Activated CD4-positive, alpha-beta T cell treated with anti-CD3 and anti-CD28 coated beads, Interleukin-2, amount 10 ng/mL, durations not matched to agents 7 days and 5 days (primary cell): Measurements from ENCODE around the gene TMEM39A. TPM values are rescaled to one million over a fixed set of nuclear protein-coding genes. Genes with fewer than 3 reads are reported as not detected.

Source experiments
- CTCF ChIA-PET: fragments of 350-600 bp; sonication (Branson Sonifier 250); formaldehyde crosslinking; loops from one replicate; lab custom pipeline; 2021; ENCODE audit warnings: antibody characterized with exemption; lab: Charles Lee
- POLR2A ChIA-PET: fragments of 350-600 bp; sonication (Branson Sonifier 250); formaldehyde crosslinking; loops from one replicate; lab custom pipeline; 2021; ENCODE audit warnings: antibody characterized with exemption; lab: Charles Lee
- DNase-seq: peaks from one replicate; pipeline ENCODE4 v3.0.0-alpha.2; 2020
- H3K27ac Mint-ChIP-seq: one replicate; pipeline ENCODE4 v1.8.0; 2021; ENCODE audit warnings: mild to moderate bottlenecking, moderate library complexity, mixed read lengths
- H3K27me3 Mint-ChIP-seq: one replicate; pipeline ENCODE4 v1.8.0; 2021; ENCODE audit warnings: mixed read lengths
- H3K36me3 Mint-ChIP-seq: one replicate; pipeline ENCODE4 v1.8.0; 2021; ENCODE audit warnings: low read depth, mixed read lengths
- H3K4me1 Mint-ChIP-seq: one replicate; pipeline ENCODE4 v1.8.0; 2021; ENCODE audit warnings: mixed read lengths
- H3K4me3 Mint-ChIP-seq: one replicate; pipeline ENCODE4 v1.8.0; 2021; ENCODE audit warnings: mild to moderate bottlenecking, moderate library complexity, mixed read lengths
- H3K9me3 Mint-ChIP-seq: one replicate; pipeline ENCODE4 v1.8.0; 2021; ENCODE audit warnings: mixed read lengths
- total RNA-seq, 2 experiments: library from RNA; stranded (reverse); gene quantifications; one replicate each; pipeline ENCODE4 v1.2.3, GENCODE V29; 2021

TMEM39A gene
- total RNA-seq: 10 to 100 TPM; 24.6 to 32.5 TPM

GRCh38 chr3:119463171-119464169 is at the start of gene TMEM39A:
Gene TMEM39A (minus strand): TSS chr3:119463615. CDS start chr3:119462074, 1,541 bp downstream.
- Mint-ChIP-seq H3K27ac (peak within 1 kb of the TSS; percentile 95), H3K4me1 (peaks cover 36% of the 10 kb centered on the region), H3K36me3 (peaks cover 23% of the 10 kb centered on the region), H3K4me3 (peak within 1 kb of the TSS; percentile 97), H3K9me3 (peaks cover 5% of the 10 kb centered on the region), H3K27me3 (no peaks in the 10 kb centered on the region)
- peak; percentile 98 for DNase-seq
- CTCF ChIA-PET: interaction anchor here (0.6 to 4.7 kb wide), 9 partner anchors 10 to 217 kb away, joined by 3 to 28 read pairs (median 4); partner anchors contain the start of gene TIMMDC1
- POLR2A ChIA-PET: interaction anchor here (0.6 to 1.0 kb wide), 2 partner anchors 35 to 94 kb away, joined by 3 to 4 read pairs; partner anchors contain the start of gene TIMMDC1

- Mint-ChIP-seq H3K36me3 (peaks cover 58% of the 10 kb centered on the region), H3K9me3 (no peaks in the 10 kb centered on the region)
- POLR2A ChIA-PET: no interaction called here
Observed at GRCh38 chr3:119510690-119511089, 47.3 kb upstream of the TMEM39A start.

GRCh38 chr3:119508172-119508845 is 44.9 kb upstream of the TMEM39A start:
- peaks cover 42% of the 10 kb centered on the region for H3K4me1 Mint-ChIP-seq

More at GRCh38 chr3:119510690-119511089, 47.3 kb upstream of the TMEM39A start:
- Mint-ChIP-seq H3K27ac (no peak overlapping the region), H3K27me3 (no peaks in the 10 kb centered on the region), H3K4me3 (no peak overlapping the region), H3K4me1 (peaks cover 35% of the 10 kb centered on the region)
- CTCF ChIA-PET: no interaction called here
- DNase-seq: no peak

GRCh38 chr3:119507404-119507803 is 44.0 kb upstream of the TMEM39A start:
- Mint-ChIP-seq H3K27me3 (no peaks in the 10 kb centered on the region), H3K27ac (peak overlapping the region; percentile 84), H3K4me3 (peak overlapping the region; percentile 72), H3K9me3 (no peaks in the 10 kb centered on the region), H3K4me1 (peaks cover 42% of the 10 kb centered on the region), H3K36me3 (peaks cover 52% of the 10 kb centered on the region)
- DNase-seq: no peak
- ChIA-PET CTCF (no interaction called here), POLR2A (no interaction called here)

More at GRCh38 chr3:119508172-119508845, 44.9 kb upstream of the TMEM39A start:
- Mint-ChIP-seq H3K9me3 (no peaks in the 10 kb centered on the region), H3K27me3 (no peaks in the 10 kb centered on the region), H3K36me3 (peaks cover 57% of the 10 kb centered on the region), H3K4me3 (no peak overlapping the region), H3K27ac (peak overlapping the region; percentile 79)
- ChIA-PET CTCF (interaction anchor here (0.6 kb wide), 1 partner anchor 40 kb away, joined by 4 read pairs; no protein-coding TSS in a partner anchor), POLR2A (no interaction called here)
- peak; percentile 49 for DNase-seq

- POLR2A ChIA-PET: no interaction called here
Observed at GRCh38 chr3:119506631-119507030, 43.2 kb upstream of the TMEM39A start.

GRCh38 chr3:119500901-119501300 is 37.5 kb upstream of the TMEM39A start:
- DNase-seq: no peak
- H3K4me1 Mint-ChIP-seq: peaks cover 45% of the 10 kb centered on the region
- H3K27ac Mint-ChIP-seq: no peak overlapping the region
- H3K9me3 Mint-ChIP-seq: no peaks in the 10 kb centered on the region
- H3K27me3 Mint-ChIP-seq: no peaks in the 10 kb centered on the region
- H3K36me3 Mint-ChIP-seq: peaks cover 28% of the 10 kb centered on the region
- H3K4me3 Mint-ChIP-seq: peak overlapping the region; percentile 0
- POLR2A ChIA-PET: interaction anchor here (0.6 kb wide), 1 partner anchor 21 kb away, joined by 3 read pairs; no protein-coding TSS in a partner anchor
- CTCF ChIA-PET: interaction anchor here (0.8 to 3.7 kb wide), 4 partner anchors 12 to 69 kb away, joined by 3 to 11 read pairs (median 4); partner anchors contain the start of gene TMEM39A

More at GRCh38 chr3:119506631-119507030, 43.2 kb upstream of the TMEM39A start:
- DNase-seq: no peak
- CTCF ChIA-PET: no interaction called here
- peak overlapping the region; percentile 72 for H3K4me3 Mint-ChIP-seq
- no peaks in the 10 kb centered on the region for H3K9me3 Mint-ChIP-seq
- H3K27ac Mint-ChIP-seq: peak overlapping the region; percentile 84
- no peaks in the 10 kb centered on the region for H3K27me3 Mint-ChIP-seq
- peaks cover 43% of the 10 kb centered on the region for H3K4me1 Mint-ChIP-seq
- peaks cover 52% of the 10 kb centered on the region for H3K36me3 Mint-ChIP-seq

- H3K4me1 Mint-ChIP-seq: peaks cover 41% of the 10 kb centered on the region
- H3K9me3 Mint-ChIP-seq: no peaks in the 10 kb centered on the region
- H3K27ac Mint-ChIP-seq: no peak overlapping the region
- H3K4me3 Mint-ChIP-seq: peak overlapping the region; percentile 99
- ChIA-PET POLR2A (interaction anchor here (0.6 to 0.7 kb wide), 2 partner anchors 20 to 21 kb away, joined by 3 read pairs; no protein-coding TSS in a partner anchor), CTCF (interaction anchor here (0.7 to 3.7 kb wide), 5 partner anchors 11 to 80 kb away, joined by 3 to 11 read pairs (median 3); no protein-coding TSS in a partner anchor)
- no peak for DNase-seq
- peaks cover 22% of the 10 kb centered on the region for H3K36me3 Mint-ChIP-seq
- no peaks in the 10 kb centered on the region for H3K27me3 Mint-ChIP-seq
Observed at GRCh38 chr3:119500265-119500664, 36.9 kb upstream of the TMEM39A start.

GRCh38 chr3:119498186-119499011 is 35.0 kb upstream of the TMEM39A start, which contains the start of gene TIMMDC1:
Gene TIMMDC1 (plus strand): TSS chr3:119498547. CDS start chr3:119498734, 187 bp downstream.
- POLR2A ChIA-PET: interaction anchor here (0.6 to 1.7 kb wide), 5 partner anchors 29 to 279 kb away, joined by 3 to 6 read pairs (median 3); partner anchors contain the start of gene TMEM39A
- Mint-ChIP-seq H3K27ac (peak within 1 kb of the TSS; percentile 99), H3K9me3 (no peaks in the 10 kb centered on the region), H3K4me1 (peaks cover 37% of the 10 kb centered on the region), H3K4me3 (peak within 1 kb of the TSS; percentile 99), H3K27me3 (no peaks in the 10 kb centered on the region), H3K36me3 (peaks cover 16% of the 10 kb centered on the region)
- peak; percentile 98 for DNase-seq
- CTCF ChIA-PET: interaction anchor here (0.6 to 3.7 kb wide), 8 partner anchors 9 to 332 kb away, joined by 3 to 11 read pairs (median 4); partner anchors contain the start of gene TMEM39A

GRCh38 chr3:119497820-119498185 is 34.4 kb upstream of the TMEM39A start:
- DNase-seq: peak; percentile 10
- no peaks in the 10 kb centered on the region for H3K27me3 Mint-ChIP-seq
- peak overlapping the region; percentile 99 for H3K4me3 Mint-ChIP-seq
- no peaks in the 10 kb centered on the region for H3K9me3 Mint-ChIP-seq
- peaks cover 20% of the 10 kb centered on the region for H3K36me3 Mint-ChIP-seq
- H3K4me1 Mint-ChIP-seq: peaks cover 36% of the 10 kb centered on the region
- ChIA-PET CTCF (interaction anchor here (0.8 to 3.7 kb wide), 5 partner anchors 8 to 183 kb away, joined by 3 to 11 read pairs (median 4); partner anchors contain the start of gene TMEM39A), POLR2A (interaction anchor here (1.1 to 1.7 kb wide), 2 partner anchors 32 to 34 kb away, joined by 4 to 6 read pairs; partner anchors contain the start of gene TMEM39A)
- peak overlapping the region; percentile 99 for H3K27ac Mint-ChIP-seq

GRCh38 chr3:119494597-119494996 is 31.2 kb upstream of the TMEM39A start:
- POLR2A ChIA-PET: no interaction called here
- no peak overlapping the region for H3K27ac Mint-ChIP-seq

GRCh38 chr3:119492810-119493209 is 29.4 kb upstream of the TMEM39A start:
- Mint-ChIP-seq H3K9me3 (no peaks in the 10 kb centered on the region), H3K27me3 (no peaks in the 10 kb centered on the region), H3K4me3 (no peak overlapping the region), H3K27ac (no peak overlapping the region), H3K4me1 (peaks cover 13% of the 10 kb centered on the region), H3K36me3 (peaks cover 36% of the 10 kb centered on the region)
- DNase-seq: no peak
- POLR2A ChIA-PET: no interaction called here
- CTCF ChIA-PET: no interaction called here

More at GRCh38 chr3:119494597-119494996, 31.2 kb upstream of the TMEM39A start:
- CTCF ChIA-PET: interaction anchor here (0.6 to 1.3 kb wide), 4 partner anchors 9 to 40 kb away, joined by 3 to 7 read pairs (median 4); no protein-coding TSS in a partner anchor
- no peak overlapping the region for H3K4me3 Mint-ChIP-seq
- H3K4me1 Mint-ChIP-seq: peaks cover 19% of the 10 kb centered on the region
- H3K36me3 Mint-ChIP-seq: peaks cover 34% of the 10 kb centered on the region
- no peak for DNase-seq
- no peaks in the 10 kb centered on the region for H3K27me3 Mint-ChIP-seq
- no peaks in the 10 kb centered on the region for H3K9me3 Mint-ChIP-seq
